DMS 273 (cell line): Measurements from ENCODE around the gene TTLL8.

Source experiments
- DNase-seq: peaks from one replicate; lab custom pipeline; 2025; ENCODE audit not compliant: unreplicated experiment; lab: John Stamatoyannopoulos, UW

The TTLL8 gene

GRCh38 chr22:50022171-50022819, 35.8 kb downstream of the TTLL8 start:
- no peak for DNase-seq

DNA sequence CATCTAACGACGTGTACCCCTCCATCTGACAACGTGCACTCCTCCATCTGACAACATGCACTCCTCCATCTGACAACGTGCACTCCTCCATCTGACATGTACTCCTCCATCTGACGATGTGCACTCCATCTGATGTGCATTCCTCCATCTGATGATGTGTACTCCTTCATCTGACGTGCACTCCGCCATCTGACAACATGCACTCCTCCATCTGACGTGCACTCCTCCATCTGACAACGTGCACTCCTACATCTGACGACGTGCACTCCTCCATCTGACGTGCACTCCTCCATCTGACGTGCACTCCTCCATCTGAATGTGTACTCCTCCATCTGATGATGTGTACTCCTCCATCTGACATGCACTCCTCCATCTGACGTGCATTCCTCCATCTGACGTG, 37.5 kb downstream of the TTLL8 start:
- no peak for DNase-seq

DNA sequence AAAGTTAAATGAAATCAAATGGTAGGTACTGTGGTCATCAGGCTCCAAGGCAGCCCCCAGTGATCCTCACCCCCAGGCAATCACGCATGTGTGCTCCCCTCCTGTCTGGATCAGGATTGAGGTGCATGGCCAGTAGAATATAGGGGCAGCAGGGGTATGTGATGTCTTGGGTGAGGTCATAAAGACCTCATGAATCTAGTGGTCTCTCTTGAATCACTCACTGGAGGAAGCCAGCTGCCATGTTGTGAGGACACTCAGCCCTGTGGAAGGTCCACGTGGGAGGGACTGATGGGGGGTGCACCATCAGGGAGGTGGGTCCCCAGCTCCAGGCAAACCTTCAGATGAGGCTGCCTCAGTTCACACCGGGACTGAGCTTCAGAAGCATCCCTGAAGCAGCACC, 38.8 kb downstream of the TTLL8 start:
- no peak for DNase-seq

- DNase-seq = no peak
Measured at GRCh38 chr22:50018608-50019285, 39.4 kb downstream of the TTLL8 start.

DNA sequence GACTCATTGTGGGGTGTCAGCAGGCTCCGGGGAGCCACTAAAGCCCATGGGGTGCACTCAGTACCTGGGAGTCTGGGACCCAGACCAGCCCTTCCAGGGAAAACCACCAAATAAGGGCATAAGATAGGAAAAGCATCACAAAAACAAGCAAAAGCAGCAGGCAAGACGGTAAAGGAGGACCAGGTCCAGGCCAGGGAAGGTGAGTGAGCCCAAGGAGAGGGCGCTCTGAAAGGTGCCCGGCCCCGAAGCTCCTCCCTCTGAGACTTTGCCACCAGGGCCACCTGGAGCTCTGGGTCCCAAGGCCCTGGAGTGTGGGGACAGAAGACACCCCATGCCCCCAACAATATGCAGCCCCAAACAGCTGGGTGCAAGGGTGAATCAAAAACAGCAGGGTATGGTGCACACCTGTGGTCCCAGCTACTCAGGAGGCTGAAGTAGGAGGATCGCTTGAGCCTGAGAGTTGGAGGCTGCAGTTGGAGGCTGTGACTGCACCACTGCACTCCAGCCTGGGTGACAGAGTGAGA, 40.3 kb downstream of the TTLL8 start:
- no peak for DNase-seq

DNA sequence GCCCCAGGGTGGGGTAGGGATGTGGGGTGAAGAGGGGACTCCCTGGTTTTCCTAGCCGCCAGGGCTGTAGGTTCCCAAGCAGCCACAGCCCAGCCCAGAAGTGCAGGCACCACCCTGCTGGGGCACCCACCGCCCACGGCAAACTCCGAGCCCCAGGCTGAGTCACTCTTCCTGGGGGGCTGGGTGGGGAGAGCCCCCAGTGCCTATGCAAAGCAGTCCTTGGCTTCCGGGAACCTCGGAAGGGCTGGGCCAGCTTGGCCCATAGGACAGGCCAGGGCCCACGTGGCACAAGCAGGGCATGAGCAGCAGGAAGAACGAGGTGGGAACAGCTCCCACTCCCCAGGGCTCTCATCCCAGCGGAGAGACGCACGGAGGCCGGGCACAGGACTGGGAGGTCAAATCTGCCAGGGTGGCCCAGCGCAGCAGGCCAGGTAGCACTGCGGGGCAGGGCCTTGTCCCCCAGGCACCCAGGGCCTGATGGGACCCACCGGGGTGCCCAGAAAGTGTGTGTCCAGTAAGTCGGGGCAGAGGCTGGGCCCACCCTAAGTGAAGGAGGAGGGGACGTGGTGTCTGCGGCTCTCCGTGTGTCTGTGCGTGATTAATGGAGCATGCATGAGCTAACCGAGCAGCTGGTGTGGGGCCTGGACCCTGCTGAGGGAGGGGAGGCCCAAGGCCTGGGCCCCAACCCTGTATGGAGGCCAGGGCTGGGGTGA, 41.0 kb downstream of the TTLL8 start:
- DNase-seq = no peak

DNA sequence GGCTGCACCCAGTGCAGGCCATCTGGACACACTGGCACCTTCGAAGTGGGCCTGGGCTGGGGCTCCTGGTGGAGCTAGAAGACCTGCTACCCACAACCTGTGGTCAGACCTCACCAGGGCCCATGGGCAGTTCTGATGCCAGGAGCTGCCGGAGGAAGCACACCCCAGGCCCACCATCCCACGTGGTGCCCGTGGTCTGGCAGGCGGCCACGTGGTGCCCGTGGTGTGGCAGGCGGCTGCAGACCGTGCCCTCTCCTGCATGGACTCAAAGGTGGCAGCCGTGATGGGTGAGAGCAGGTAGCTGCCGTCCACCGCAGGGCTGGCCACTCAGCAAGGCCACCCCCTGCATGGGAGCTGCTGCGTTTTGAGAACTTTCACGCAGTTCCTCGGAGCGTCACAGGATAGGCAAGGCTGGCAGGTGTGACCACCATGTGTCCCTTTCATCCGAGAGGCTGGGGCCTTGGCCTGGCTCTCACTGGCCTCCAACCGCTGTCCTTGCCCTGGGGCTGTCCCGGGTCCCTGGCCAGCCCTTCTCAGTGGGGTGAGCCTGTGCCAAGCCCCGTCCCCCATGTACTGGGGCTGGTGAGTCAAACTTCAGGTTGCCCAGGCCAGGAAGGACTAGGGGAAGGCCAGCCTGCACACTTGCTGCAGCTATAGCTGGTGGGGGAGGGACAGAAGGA, 41.6 kb downstream of the TTLL8 start:
- DNase-seq = no peak

DNA sequence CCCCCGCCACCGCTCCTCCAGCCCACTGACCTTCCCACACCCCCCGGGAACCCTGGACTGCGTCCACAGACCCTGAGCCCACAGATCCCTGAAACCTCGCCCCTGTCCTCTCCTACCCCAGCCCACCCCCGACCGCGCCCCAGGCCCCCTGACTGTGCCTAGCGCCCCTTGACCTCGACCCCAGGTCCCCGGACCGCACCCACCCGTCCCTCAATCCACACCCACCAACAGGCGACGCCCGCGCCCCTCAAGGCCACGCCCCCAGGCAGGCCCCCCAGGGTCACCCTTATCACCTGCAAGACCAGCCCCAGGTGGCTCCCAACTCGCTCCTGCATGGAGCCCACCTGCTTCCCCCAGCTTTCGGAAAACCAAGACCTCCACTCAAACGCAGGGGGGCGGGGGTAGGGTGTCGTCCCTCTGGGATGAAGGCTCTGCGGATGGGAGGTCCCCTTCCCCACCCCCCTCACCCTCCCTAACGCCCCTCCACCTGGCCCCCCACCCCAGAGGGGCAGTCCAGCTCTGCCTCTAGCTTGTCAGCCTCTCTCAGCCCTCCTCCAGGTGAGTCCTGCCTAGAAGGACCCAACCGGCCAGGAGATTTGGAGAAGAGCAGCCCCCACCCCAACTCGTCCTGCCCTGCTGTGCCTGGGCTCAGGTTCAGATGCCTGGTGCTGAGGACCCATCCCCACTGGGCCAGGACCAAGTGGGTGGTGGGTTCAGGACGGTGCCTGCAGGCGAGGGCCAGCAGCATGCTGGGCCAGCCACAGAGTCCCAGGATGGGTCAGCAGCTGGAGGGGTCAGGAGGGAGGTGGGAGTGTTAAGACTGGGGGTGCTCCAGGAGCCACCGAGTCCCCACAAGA, 42.4 kb downstream of the TTLL8 start:
- DNase-seq = no peak

DNA sequence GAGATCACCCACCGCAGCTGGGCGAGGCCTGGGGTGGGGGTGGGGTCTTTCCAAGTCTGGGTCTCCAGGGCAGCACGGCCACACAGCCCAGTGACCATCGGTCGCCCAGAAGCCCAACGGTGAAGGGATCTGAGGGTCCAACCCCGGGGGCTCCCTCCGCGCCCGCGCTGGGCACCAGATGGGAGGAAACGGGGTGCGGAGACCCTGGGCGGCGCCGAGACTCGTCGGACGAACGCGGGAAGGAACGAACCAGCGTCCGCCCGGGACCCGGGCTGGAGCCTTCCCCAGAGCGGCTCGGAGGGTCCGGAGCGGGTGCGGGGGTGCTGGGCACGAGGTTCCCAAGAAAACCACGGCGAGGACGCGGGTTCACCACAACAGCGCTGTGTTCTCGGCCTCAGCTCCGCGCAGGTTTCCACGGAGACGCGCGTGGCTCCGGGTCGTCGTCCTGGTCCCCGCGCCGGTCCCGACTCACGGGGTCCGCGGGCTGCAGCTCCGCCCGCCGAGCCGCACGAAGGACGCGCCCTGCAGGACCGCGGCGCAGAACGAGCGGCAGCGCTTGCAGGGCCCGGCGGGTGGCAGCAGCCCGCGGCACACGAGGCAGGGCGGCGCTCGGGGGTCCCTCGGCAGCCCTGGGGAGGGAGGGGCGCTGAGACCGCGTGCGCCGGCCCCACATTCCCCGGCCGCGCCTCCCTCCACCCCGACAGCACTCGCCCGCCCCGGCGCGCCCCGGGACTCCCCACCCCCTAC, 43.3 kb downstream of the TTLL8 start:
- DNase-seq = no peak

DNA sequence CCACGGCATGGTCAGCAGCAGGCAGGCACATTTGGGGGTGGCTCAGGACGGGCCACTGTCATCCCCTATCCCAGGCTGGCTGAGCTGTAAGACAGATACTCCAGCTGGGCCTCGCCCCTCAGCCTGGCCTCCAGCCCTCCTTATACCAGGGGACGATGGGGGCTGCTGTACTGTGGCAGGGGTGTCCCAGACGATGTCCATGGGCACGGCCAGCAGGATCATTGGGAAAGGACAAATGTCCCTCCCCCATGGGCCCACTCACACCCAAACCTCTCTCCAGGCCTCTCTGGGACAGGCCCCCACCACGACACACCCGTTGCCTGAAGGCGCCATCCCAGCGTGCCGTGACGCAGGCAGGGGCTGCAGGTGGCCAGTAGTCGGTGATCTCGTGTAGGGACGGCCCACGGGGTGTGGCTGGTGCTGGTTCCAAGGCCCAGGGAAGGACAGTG, 44.0 kb downstream of the TTLL8 start:
- DNase-seq = no peak

DNA sequence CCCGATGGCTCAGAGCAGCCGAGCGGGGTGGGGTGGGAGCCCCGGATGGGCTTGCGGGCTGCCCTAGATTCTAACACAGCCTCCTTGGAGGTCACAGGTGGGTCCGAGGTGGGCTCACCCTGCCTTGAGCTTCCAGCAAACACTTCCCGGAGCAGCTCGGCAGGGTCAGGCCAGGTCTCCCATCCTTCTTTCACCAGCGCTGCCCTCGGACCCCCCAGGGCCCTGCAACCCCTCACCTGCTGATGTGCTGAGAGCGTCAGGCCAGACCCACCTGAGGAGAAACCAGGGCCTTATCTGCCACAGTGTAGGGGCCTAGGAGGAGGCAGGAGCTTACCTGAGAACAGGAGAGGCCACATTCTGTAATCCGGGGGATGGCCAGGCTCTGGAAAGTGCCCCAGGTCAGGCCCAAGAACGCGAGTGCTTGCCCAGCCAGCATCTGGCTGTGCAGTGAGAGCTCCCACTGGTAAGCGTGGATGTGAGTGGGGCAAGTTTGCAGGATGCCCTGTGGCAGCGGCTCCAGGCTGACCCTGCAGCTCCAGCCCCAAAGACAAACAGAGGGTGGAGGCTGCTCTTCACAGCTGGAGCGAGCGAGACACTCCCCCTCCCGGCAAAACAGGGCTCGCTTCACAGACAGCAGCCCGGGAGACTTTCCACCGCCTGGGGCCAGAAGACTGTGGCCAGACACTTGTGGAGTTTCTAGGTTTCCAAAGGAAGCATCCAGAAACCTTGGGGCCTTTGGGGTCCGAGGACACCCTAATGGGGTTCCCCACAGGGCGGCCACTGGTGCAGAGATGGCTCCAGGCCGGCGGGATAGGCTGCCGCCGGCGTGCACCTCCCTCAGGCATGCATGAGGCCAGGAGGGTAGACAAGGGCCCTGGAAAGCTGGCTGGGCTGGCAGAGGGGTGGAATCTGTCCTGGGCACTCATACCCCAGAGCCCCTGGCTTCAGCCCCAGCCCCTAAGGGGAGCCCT, 45.6 kb downstream of the TTLL8 start, which contains the start of gene IL17REL:
TSS of gene IL17REL (minus strand) at position 555 of the 971 bp plus-strand sequence. CDS start at position 436, 119 bp downstream.
- peak; percentile 27 for DNase-seq

DNA sequence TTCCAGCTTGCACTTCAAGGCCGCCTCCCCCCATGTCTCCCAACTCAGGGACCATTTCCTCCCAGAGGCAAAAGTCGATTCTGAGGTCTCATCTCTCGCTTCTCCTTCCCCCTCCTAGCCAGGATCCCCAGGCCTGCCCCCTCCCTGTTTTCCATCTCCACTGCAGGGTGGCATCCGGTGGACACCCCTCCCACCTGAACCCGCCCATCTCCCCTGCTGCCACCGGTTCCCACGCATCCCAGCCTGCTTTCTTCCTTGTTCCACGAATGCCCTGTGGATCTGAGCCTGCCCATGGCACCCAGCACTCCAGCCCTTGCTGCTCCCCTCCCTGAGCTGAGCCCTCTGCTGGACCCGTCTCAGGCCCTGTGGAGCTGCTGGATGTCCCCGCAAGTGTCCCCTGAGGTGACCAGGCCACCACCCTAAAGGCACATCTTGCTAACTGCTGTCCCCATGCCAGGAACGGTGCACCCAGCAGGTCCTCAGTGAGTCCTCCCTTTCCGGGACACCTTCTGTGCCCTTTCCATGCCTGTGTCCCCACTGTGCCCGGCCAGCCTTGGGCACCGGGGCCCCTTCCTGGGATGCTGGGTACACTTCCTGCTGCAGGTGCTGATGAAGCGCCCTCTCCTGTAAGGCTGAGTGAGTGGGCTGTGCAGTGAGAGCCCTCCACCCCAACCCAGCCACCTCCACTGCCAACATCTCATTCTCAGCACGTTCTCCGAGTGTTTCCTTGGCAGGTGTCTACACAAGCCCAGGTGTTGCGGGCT, 46.5 kb downstream of the TTLL8 start:
- no peak for DNase-seq

- no peak for DNase-seq
Measured at GRCh38 chr22:50010676-50011446, 47.2 kb downstream of the TTLL8 start.

GRCh38 chr22:50009765-50010675, 48.1 kb downstream of the TTLL8 start:
- DNase-seq = no peak

DNA sequence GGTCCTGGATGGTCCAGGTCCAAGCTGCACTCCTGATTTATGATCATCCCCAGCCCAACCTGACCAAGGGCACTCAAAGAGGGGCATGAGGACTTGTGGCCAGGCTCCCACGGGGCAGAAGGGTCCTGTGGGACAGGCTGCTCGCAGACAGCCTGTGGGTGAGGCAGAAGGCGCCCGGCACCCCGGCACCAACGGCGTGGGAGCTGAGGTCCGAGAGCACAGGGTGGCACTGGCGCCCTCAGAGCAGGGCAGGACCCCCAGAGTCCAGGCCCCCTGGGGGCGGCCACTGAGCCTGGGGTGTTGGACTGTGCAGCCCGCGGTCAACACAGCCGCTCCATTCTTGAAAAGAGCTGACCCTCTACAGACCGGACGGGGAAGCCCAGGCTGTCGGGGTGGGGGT, 48.8 kb downstream of the TTLL8 start:
- no peak for DNase-seq
